Measurements from ENCODE around the gene CDH15. TPM values are rescaled to one million over a fixed set of nuclear protein-coding genes. Genes with fewer than 3 reads are reported as not detected.
A peak's percentile ranks its signal among the peaks of the same experiment; 100 is the strongest.

CDH15 gene
- total and polyA plus RNA-seq, 2 donors (not counting 1 experiment from before 2014, with no cell fraction given) = not detected

- H3K27me3 Mint-ChIP-seq = no peaks in the 10 kb centered on the region
- ATAC-seq (ENCODE audit: low read depth) (no peak), DNase-seq (no peak)
- Histone ChIP-seq H3K9ac (ENCODE audit: low read length) (no peak overlapping the region), H3K27ac (ENCODE audit: low read length in 2 of 2) (no peak overlapping the region), H3K27me3 (replicated peaks in 1 of 4; ENCODE audit: control extremely low read depth in 1 of 4, control insufficient read depth in 3 of 4, insufficient read depth in 4 of 4, low read length in 3 of 4) (no peaks in the 10 kb centered on the region), H3K79me2 (ENCODE audit: control insufficient read depth, insufficient read depth, low read length) (no peaks in the 10 kb centered on the region), H3K4me2 (replicated peaks; ENCODE audit: low read depth, low read length, poor library complexity, severe bottlenecking) (no peak overlapping the region), H2AFZ (ENCODE audit: insufficient read depth, low read depth, low read length, poor library complexity, severe bottlenecking) (no peak overlapping the region), H4K20me1 (ENCODE audit: control insufficient read depth, insufficient read depth, low read length, poor library complexity, severe bottlenecking) (no peaks in the 10 kb centered on the region), H3K36me3 (replicated peaks in 1 of 2; ENCODE audit: control extremely low read depth in 1 of 2, control insufficient read depth in 1 of 2, extremely low read depth in 1 of 2, insufficient read depth in 2 of 2, low read length in 1 of 2) (peaks cover 0 to 35% of the 10 kb centered on the region in 2 experiments), H3K9me3 (ENCODE audit: control extremely low read depth in 1 of 3, control insufficient read depth in 2 of 3, insufficient read depth in 1 of 3, low read length in 2 of 3) (peaks cover 0 to 26% (median 6%) of the 10 kb centered on the region in 3 donors), H3K4me1 (ENCODE audit: control insufficient read depth in 2 of 2, insufficient read depth in 2 of 2, low read length in 2 of 2) (no peaks in the 10 kb centered on the region), H3K4me3 (ENCODE audit: control extremely low read depth in 1 of 5, extremely low read depth in 1 of 5, insufficient read depth in 1 of 5, low read depth in 2 of 5, low read length in 4 of 5) (no peak overlapping the region)
- H3K4me3 Mint-ChIP-seq = no peak overlapping the region
- TF ChIP-seq CTCF (IDR thresholded peaks at IDR 0.05) (no peak), EZH2 (IDR thresholded peaks at IDR 0.05; ENCODE audit: borderline replicate concordance, insufficient read depth, low read depth, low read length, poor library complexity, severe bottlenecking) (no peak)
- no peak overlapping the region for H3K27ac Mint-ChIP-seq
- no peaks in the 10 kb centered on the region for H3K9me3 Mint-ChIP-seq (ENCODE audit: insufficient read depth)
- POLR2A ChIA-PET = no interaction called here
- peaks cover 13% of the 10 kb centered on the region for H3K4me1 Mint-ChIP-seq
- CTCF ChIA-PET = no interaction called here
- 98% methylated on average over 18 of the region's 18 CpGs for WGBS (ENCODE audit: insufficient coverage)
- intact Hi-C loops (cut with micrococcal nuclease) = no loop called here
These were observed 21.3 kb upstream of the CDH15 start for GRCh38 chr16:89150090-89150835.

- ChIA-PET CTCF (no interaction called here), POLR2A (no interaction called here)
- Histone ChIP-seq H2AFZ (ENCODE audit: insufficient read depth, low read depth, low read length, poor library complexity, severe bottlenecking) (no peak overlapping the region), H3K27ac (ENCODE audit: low read length in 2 of 2) (no peak overlapping the region), H3K79me2 (ENCODE audit: control insufficient read depth, insufficient read depth, low read length) (no peaks in the 10 kb centered on the region), H3K9me3 (ENCODE audit: control extremely low read depth in 1 of 3, control insufficient read depth in 2 of 3, insufficient read depth in 1 of 3, low read length in 2 of 3) (peaks cover 0 to 26% (median 6%) of the 10 kb centered on the region in 3 donors), H3K4me2 (replicated peaks; ENCODE audit: low read depth, low read length, poor library complexity, severe bottlenecking) (no peak overlapping the region), H3K4me1 (ENCODE audit: control insufficient read depth in 2 of 2, insufficient read depth in 2 of 2, low read length in 2 of 2) (no peaks in the 10 kb centered on the region), H3K4me3 (ENCODE audit: control extremely low read depth in 1 of 5, extremely low read depth in 1 of 5, insufficient read depth in 1 of 5, low read depth in 2 of 5, low read length in 4 of 5) (no peak overlapping the region), H4K20me1 (ENCODE audit: control insufficient read depth, insufficient read depth, low read length, poor library complexity, severe bottlenecking) (no peaks in the 10 kb centered on the region), H3K27me3 (replicated peaks in 1 of 4; ENCODE audit: control extremely low read depth in 1 of 4, control insufficient read depth in 3 of 4, insufficient read depth in 4 of 4, low read length in 3 of 4) (no peaks in the 10 kb centered on the region), H3K36me3 (replicated peaks in 1 of 2; ENCODE audit: control extremely low read depth in 1 of 2, control insufficient read depth in 1 of 2, extremely low read depth in 1 of 2, insufficient read depth in 2 of 2, low read length in 1 of 2) (peaks cover 0 to 28% of the 10 kb centered on the region in 2 experiments), H3K9ac (ENCODE audit: low read length) (no peak overlapping the region)
- DNase-seq = no peak
- ATAC-seq (ENCODE audit: low read depth) = no peak
- 98% methylated on average over 7 of the region's 8 CpGs for WGBS (ENCODE audit: insufficient coverage)
- H3K4me1 Mint-ChIP-seq = peaks cover 21% of the 10 kb centered on the region
- H3K9me3 Mint-ChIP-seq (ENCODE audit: insufficient read depth) = no peaks in the 10 kb centered on the region
- H3K27ac Mint-ChIP-seq = peak overlapping the region; percentile 34
- TF ChIP-seq EZH2 (IDR thresholded peaks at IDR 0.05; ENCODE audit: borderline replicate concordance, insufficient read depth, low read depth, low read length, poor library complexity, severe bottlenecking) (no peak), CTCF (IDR thresholded peaks at IDR 0.05) (no peak)
- H3K4me3 Mint-ChIP-seq = no peak overlapping the region
- no peaks in the 10 kb centered on the region for H3K27me3 Mint-ChIP-seq
- intact Hi-C loops (cut with micrococcal nuclease) = no loop called here
These were observed 20.6 kb upstream of the CDH15 start for GRCh38 chr16:89150981-89151380.
